Central memory CD8-positive, alpha-beta T cell (primary cell): ENCODE results near the gene KIZ.

Experiments used
- ATAC-seq: fragments of 150-1000 bp; cut with Tn5 transposase; replicated peaks from 2 replicates; pipeline ENCODE4 v1.10.0; 2022; ENCODE audit warnings: mild to moderate bottlenecking, moderate FRiP score, moderate number of reproducible peaks; ENCODE audit not compliant: poor library complexity, severe bottlenecking; ENCODE audit errors: extremely low read depth
- DNase-seq, 2 donors: peaks; one replicate each; pipeline ENCODE4 v3.0.0; 2021; ENCODE audit warnings: low spot score in 2 of 2
- H3K27ac Mint-ChIP-seq: one replicate; pipeline ENCODE4 v1.8.0; 2022; ENCODE audit warnings: low read depth, mild to moderate bottlenecking, moderate library complexity, mixed read lengths
- H3K27me3 Mint-ChIP-seq: one replicate; pipeline ENCODE4 v1.8.0; 2022; ENCODE audit warnings: mixed read lengths
- H3K36me3 Mint-ChIP-seq: one replicate; pipeline ENCODE4 v1.8.0; 2022; ENCODE audit warnings: mild to moderate bottlenecking, moderate library complexity, mixed read lengths; ENCODE audit not compliant: insufficient read depth
- H3K4me1 Mint-ChIP-seq: one replicate; pipeline ENCODE4 v1.8.0; 2022; ENCODE audit warnings: mixed read lengths
- H3K4me3 Mint-ChIP-seq: one replicate; pipeline ENCODE4 v1.8.0; 2022; ENCODE audit warnings: mild to moderate bottlenecking, moderate library complexity, mixed read lengths
- H3K9me3 Mint-ChIP-seq: one replicate; pipeline ENCODE4 v1.8.0; 2022; ENCODE audit warnings: mixed read lengths

KIZ gene

DNA sequence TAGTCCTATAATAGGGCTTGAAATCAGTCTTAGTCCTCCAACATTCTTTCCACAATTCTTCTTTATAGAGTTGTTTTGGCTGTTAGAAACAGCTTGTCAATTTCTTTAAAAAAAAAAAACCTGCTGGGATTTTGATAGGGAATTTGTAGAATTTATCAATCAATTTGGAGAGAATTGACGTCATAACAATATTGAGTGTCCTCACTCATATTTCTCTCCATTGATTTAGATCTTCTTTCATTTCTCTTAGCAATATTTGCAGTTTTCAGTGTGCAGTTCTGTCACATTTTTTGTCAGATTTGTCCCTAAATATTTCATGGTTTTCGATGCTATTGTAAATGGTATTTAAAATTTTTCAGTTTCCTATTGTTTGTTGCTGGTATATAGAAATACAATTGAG is 14.5 kb upstream of the KIZ start:
- ATAC-seq (no peak), DNase-seq (no peak)
- peaks cover 39% of the 10 kb centered on the region for H3K27me3 Mint-ChIP-seq
- H3K36me3 Mint-ChIP-seq: peaks cover 1% of the 10 kb centered on the region
- no peak overlapping the region for H3K27ac Mint-ChIP-seq
- no peaks in the 10 kb centered on the region for H3K4me1 Mint-ChIP-seq
- H3K4me3 Mint-ChIP-seq: no peak overlapping the region
- no peaks in the 10 kb centered on the region for H3K9me3 Mint-ChIP-seq

DNA sequence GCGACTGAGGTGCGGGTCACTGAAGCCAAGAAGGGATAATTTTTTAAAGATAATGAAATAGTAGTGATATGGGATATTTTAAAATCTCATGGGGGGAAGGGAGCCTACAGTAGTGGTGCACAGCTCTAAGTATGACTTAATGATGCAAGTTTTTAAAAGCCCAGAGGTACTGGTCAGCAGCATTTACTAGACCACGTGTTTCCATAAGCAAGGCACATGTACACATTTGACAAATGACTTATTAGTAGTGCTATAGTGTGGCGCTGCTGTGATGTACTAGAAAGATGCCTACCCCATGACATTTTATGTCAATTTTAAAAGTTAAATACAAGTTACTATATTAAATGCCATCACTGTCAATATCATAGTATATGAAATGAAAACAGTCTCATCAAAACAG is 12.2 kb upstream of the KIZ start:
- ATAC-seq: no peak
- H3K4me1 Mint-ChIP-seq: no peaks in the 10 kb centered on the region
- no peak overlapping the region for H3K27ac Mint-ChIP-seq
- peaks cover 39% of the 10 kb centered on the region for H3K27me3 Mint-ChIP-seq
- no peak overlapping the region for H3K4me3 Mint-ChIP-seq
- DNase-seq: no peak
- H3K9me3 Mint-ChIP-seq: no peaks in the 10 kb centered on the region
- H3K36me3 Mint-ChIP-seq: peaks cover 1% of the 10 kb centered on the region

- Mint-ChIP-seq H3K4me1 (no peaks in the 10 kb centered on the region), H3K4me3 (no peak overlapping the region), H3K36me3 (peaks cover 1% of the 10 kb centered on the region), H3K9me3 (no peaks in the 10 kb centered on the region), H3K27ac (no peak overlapping the region), H3K27me3 (peaks cover 42% of the 10 kb centered on the region)
- no peak for ATAC-seq
- DNase-seq: no peak
Observed at GRCh38 chr20:21114584-21114983, 11.3 kb upstream of the KIZ start.

GRCh38 chr20:21117521-21117920 is 8.4 kb upstream of the KIZ start:
- H3K4me1 Mint-ChIP-seq: no peaks in the 10 kb centered on the region
- peaks cover 34% of the 10 kb centered on the region for H3K27me3 Mint-ChIP-seq
- no peak for ATAC-seq

DNA sequence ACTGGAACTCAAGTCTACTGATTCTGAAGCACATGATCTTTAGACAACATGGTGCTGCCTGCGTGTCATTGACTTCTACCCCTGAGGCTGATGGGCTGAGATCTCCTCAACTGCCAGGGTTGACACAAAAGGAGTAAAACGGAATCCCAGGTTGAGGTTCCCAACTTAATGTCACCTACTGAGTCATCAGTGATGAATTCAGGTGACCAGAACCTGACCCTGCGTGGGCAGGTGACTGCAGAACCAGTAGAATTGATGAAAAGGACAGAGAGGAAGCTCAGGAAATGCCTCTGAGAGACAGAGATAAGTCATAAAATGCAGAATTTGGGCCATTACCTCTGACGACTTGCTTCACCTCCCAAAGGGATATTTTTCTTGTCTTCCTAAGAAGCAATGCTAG is 7.7 kb upstream of the KIZ start:
- H3K4me1 Mint-ChIP-seq: no peaks in the 10 kb centered on the region
- ATAC-seq (no peak), DNase-seq (no peak)
- peaks cover 32% of the 10 kb centered on the region for H3K27me3 Mint-ChIP-seq
- no peaks in the 10 kb centered on the region for H3K9me3 Mint-ChIP-seq
- no peak overlapping the region for H3K4me3 Mint-ChIP-seq
- no peak overlapping the region for H3K27ac Mint-ChIP-seq
- no peaks in the 10 kb centered on the region for H3K36me3 Mint-ChIP-seq

More at GRCh38 chr20:21117521-21117920, 8.4 kb upstream of the KIZ start:
- H3K27ac Mint-ChIP-seq: no peak overlapping the region
- no peaks in the 10 kb centered on the region for H3K36me3 Mint-ChIP-seq
- no peak overlapping the region for H3K4me3 Mint-ChIP-seq
- DNase-seq: no peak
- H3K9me3 Mint-ChIP-seq: no peaks in the 10 kb centered on the region

DNA sequence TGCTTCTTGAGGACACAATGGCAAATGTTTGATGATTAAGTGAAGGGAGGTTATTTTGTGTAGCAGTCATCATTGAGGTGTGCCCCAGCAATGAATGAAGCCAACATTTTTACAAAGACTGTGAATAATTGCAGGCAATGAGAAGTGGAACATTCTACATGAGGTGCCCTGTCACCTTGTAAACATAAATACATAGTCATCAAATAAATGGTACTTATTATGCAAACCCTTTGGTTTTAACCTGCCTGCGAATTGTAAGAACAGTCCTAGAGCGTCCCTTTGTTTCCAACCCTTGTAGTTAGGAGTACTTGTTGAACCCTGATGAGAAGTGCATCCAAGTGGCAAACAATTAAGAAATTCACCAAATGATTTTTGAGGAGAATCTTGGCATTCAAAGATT is 7.1 kb upstream of the KIZ start:
- Mint-ChIP-seq H3K4me1 (no peaks in the 10 kb centered on the region), H3K36me3 (no peaks in the 10 kb centered on the region), H3K27ac (no peak overlapping the region), H3K27me3 (peaks cover 25% of the 10 kb centered on the region), H3K9me3 (no peaks in the 10 kb centered on the region), H3K4me3 (no peak overlapping the region)
- no peak for ATAC-seq
- DNase-seq: no peak

DNA sequence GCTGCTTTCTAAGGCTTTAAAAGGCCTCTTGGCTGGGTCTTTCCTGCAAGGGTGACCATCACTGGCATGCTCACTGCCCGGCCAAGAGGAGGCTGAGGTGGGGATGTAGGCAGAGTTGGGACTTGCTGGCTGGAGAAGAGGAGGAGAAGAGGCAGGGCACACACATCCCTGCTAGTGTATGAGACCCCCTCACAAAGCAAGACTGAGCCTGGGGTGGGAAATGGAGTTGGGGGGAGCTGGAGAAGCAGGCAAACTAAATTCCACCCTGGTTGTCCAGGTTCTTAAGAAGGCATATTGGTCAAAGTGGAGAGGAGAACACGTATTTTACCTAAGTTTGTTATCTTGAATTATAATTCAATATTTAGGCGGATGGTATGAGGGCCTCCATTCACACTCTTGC is 1.7 kb upstream of the KIZ start:
- no peak for ATAC-seq
- no peak overlapping the region for H3K27ac Mint-ChIP-seq

GRCh38 chr20:21125072-21125848 is 622 bp upstream of the KIZ start:
- peak; percentile 6 for ATAC-seq
- no peak for DNase-seq
- H3K27me3 Mint-ChIP-seq: no peaks in the 10 kb centered on the region
- H3K36me3 Mint-ChIP-seq: peaks cover 5% of the 10 kb centered on the region
- peaks cover 23% of the 10 kb centered on the region for H3K4me1 Mint-ChIP-seq
- H3K9me3 Mint-ChIP-seq: no peaks in the 10 kb centered on the region
- peak overlapping the region; percentile 92 for H3K4me3 Mint-ChIP-seq
- peak overlapping the region; percentile 5 for H3K27ac Mint-ChIP-seq

More for the DNA sequence above, 1.7 kb upstream of the KIZ start:
- H3K4me1 Mint-ChIP-seq: peaks cover 22% of the 10 kb centered on the region
- no peaks in the 10 kb centered on the region for H3K9me3 Mint-ChIP-seq
- peaks cover 5% of the 10 kb centered on the region for H3K36me3 Mint-ChIP-seq
- H3K4me3 Mint-ChIP-seq: no peak overlapping the region
- no peak for DNase-seq
- no peaks in the 10 kb centered on the region for H3K27me3 Mint-ChIP-seq

- Mint-ChIP-seq H3K4me3 (peak overlapping the region; percentile 92), H3K36me3 (peaks cover 6% of the 10 kb centered on the region), H3K9me3 (no peaks in the 10 kb centered on the region), H3K4me1 (peaks cover 24% of the 10 kb centered on the region), H3K27ac (peak overlapping the region; percentile 5), H3K27me3 (no peaks in the 10 kb centered on the region)
- no peak for ATAC-seq
- no peak for DNase-seq
Observed at GRCh38 chr20:21126581-21126870, 644 bp downstream of the KIZ start.

DNA sequence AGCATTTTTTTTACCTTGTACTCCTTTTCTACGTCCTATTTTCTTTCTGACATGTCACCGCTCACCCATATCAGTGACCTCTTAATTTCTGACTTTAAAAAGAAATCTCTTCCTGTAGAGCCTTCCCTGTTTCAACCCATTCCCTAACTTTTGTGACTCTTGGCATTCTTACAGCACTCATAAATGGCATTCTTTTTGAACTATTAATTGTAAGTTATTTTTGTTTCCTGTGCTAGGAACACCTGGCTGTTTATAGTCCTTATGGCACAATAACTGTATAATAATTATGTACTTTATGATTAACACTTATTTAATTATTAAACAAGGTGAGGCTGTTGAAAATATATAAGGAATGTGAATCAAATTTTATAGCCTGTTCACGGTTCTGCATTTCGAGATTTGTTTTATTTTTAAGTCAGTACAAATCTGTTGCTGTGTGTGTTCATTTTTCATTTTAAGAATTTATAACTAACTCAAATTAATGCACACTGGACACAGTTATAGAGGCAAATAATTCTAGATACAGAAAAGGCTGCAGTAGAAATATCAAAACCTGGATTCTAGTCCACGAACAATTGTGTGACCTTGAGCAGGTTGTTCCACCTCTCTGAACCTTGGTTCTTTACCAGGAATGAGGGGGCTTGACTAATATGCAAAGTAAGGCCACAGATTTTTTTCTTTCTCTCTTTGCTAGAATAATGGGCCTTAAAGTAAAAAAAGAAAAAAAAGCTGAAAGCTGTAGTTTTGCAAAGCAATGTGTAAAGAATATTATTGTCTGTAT is 1.5 kb downstream of the KIZ start:
- Mint-ChIP-seq H3K4me3 (peak overlapping the region; percentile 92), H3K27me3 (no peaks in the 10 kb centered on the region), H3K4me1 (peaks cover 26% of the 10 kb centered on the region), H3K36me3 (peaks cover 9% of the 10 kb centered on the region), H3K9me3 (no peaks in the 10 kb centered on the region), H3K27ac (peak overlapping the region; percentile 5)
- ATAC-seq (no peak), DNase-seq (no peak)

- Mint-ChIP-seq H3K27me3 (no peaks in the 10 kb centered on the region), H3K4me1 (peaks cover 26% of the 10 kb centered on the region), H3K9me3 (no peaks in the 10 kb centered on the region), H3K4me3 (no peak overlapping the region), H3K36me3 (peaks cover 10% of the 10 kb centered on the region), H3K27ac (no peak overlapping the region)
- DNase-seq: no peak
- ATAC-seq: no peak
Observed at GRCh38 chr20:21129861-21130260, 4.0 kb downstream of the KIZ start.

GRCh38 chr20:21133404-21133803 is 7.5 kb downstream of the KIZ start:
- ATAC-seq (no peak), DNase-seq (no peak)
- H3K4me3 Mint-ChIP-seq: no peak overlapping the region
- no peak overlapping the region for H3K27ac Mint-ChIP-seq
- H3K4me1 Mint-ChIP-seq: peaks cover 12% of the 10 kb centered on the region
- peaks cover 23% of the 10 kb centered on the region for H3K36me3 Mint-ChIP-seq
- no peaks in the 10 kb centered on the region for H3K27me3 Mint-ChIP-seq
- H3K9me3 Mint-ChIP-seq: no peaks in the 10 kb centered on the region

DNA sequence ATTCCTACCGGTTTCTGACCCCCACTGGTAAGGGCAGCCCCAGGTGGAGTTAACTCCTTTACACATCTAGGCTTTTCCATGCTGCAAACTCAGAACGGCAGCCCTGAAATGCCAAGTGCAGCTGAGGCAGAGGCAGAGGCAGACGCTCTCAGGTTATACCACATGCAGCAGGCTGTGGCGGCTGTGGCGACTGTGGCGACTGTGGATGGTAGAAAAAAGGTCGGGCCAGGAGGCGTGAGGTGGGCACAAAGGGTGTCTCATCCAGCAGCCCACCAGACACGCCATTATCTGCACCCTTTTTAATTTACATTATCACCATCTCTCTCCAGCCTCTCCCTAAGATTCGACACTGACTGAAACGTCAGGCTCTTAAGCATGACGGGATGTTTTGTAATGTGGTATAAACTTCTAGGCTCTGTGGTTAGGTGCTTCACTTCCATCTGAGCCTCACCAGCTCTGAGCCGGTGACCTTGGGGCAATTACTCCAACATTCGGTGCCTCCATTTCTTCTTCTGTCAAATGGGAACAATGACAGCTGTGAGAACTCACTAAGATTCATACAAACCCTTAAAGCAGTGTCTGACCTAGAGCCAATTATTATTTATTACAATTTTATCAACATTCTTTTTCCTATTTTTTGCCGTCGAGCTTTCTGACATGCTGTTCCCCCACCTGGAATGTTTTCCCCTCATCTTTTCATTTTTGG is 8.2 kb downstream of the KIZ start:
- DNase-seq (no peak), ATAC-seq (no peak)
- no peak overlapping the region for H3K4me3 Mint-ChIP-seq
- H3K4me1 Mint-ChIP-seq: peaks cover 6% of the 10 kb centered on the region
- no peaks in the 10 kb centered on the region for H3K9me3 Mint-ChIP-seq
- H3K36me3 Mint-ChIP-seq: peaks cover 23% of the 10 kb centered on the region
- no peak overlapping the region for H3K27ac Mint-ChIP-seq
- no peaks in the 10 kb centered on the region for H3K27me3 Mint-ChIP-seq
